Stimulated activated CD8-positive, alpha-beta memory T cell treated with anti-CD3 and anti-CD28 coated beads, Interleukin-12 subunit alpha, Interleukin-12 subunit beta, amount 100 ng/mL, for 24 hours (primary cell): ENCODE measurements around the gene SLC66A1.

Source experiments
- DNase-seq: peaks from one replicate; pipeline ENCODE4 v3.0.0-alpha.2; 2020; ENCODE audit errors: extremely low read depth

Gene SLC66A1

GRCh38 chr1:19325368-19325957 lies 13.3 kb downstream of the SLC66A1 start:
- no peak for DNase-seq

DNA sequence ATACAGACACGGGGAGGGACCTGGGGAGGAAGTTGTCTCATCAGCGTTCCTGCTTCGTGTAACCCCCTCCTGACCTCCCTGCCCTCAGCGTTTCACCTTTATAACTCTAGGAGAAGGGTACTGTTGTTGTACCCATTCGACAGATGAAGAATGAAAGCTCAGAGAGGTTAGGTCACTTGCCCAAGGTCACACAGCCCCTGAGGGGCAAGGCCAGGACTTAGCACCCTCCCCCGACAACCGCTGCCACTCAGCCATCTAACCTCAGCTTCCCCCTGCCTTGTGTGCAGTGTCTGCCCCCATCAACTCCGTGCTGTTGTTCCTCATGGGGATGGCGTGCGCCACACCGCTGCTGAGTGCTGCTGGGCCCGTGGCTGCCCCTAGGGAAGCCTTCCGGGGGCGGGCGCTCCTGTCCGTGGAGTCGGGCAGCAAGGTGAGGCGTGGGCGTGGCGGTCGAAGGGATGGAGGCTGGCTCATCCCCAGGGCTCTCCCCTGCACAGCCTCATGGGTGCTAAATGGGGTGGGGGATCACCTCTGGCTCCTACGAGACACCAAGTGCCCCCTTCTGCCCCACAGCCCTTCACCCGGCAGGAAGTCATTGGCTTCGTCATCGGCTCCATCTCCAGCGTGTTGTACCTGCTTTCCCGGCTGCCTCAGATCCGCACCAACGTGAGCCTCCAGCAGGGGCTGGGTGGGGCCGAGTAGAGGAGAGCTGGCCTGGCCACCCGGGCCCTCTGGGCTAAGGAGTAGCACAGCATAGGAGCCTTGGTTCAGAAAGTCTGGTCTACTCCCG lies 14.0 kb downstream of the SLC66A1 start:
- no peak for DNase-seq

- no peak for DNase-seq
These were observed 14.6 kb downstream of the SLC66A1 start for GRCh38 chr1:19326748-19327065.

DNA sequence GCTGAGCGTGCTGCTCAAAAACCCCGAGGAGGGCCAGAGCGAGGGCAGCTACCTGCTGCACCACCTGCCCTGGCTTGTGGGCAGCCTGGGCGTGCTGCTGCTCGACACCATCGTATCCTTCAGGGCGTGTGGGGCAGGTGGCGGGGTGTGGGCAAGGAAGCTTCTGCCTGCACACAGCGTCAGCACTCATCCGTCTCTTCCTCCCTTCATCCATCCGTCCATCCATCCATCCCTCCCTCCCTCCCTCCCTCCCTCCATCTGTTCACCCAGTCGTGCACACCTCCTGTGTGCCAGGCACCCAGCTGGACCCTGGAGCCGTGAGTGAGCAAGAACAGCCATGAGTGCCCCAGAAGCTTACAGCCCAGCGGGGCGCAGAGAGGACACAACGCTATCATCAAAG lies 15.2 kb downstream of the SLC66A1 start:
- DNase-seq, result no peak

- DNase-seq, result no peak
These were observed 15.6 kb downstream of the SLC66A1 start for GRCh38 chr1:19327736-19328135.

DNA sequence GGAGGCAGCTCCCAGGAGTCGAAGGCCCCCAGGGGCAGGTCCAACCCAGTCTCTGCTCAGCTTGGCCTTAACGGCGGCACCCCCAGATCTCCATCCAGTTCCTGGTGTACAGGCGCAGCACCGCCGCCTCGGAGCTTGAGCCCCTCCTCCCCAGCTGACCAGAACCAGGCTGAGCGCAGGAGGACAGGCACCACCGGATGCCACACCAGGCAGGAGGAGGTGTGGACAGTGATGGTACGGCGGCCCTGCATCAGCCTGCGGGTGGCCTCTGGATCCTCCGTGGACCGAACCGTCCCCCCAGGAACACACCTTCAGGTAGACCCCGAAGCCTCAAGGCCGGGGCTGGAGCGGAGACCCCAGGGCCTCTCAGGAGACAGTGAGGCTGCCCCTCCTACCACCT lies 16.4 kb downstream of the SLC66A1 start:
- DNase-seq, result no peak

GRCh38 chr1:19329188-19329587 lies 17.1 kb downstream of the SLC66A1 start:
- DNase-seq, result no peak

DNA sequence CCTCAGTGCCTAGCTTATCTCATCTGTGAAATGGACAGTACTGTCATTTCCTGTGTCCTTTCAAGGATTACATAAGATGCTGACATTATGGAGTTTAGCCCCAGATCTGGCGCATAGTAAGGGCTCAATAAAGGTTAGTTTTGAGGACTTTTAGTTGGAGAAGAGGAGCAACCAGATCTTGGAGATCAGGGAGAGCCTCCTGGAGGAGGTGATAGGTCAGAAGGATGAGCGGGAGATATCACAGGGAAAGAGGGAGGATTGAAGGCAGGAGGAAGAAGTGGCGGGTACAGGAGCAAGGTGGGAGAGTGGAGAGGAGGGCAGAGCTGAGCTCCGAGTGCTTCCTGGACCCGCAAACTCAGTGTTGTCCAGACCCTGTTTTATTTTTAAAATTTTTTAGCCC lies 17.5 kb downstream of the SLC66A1 start:
- DNase-seq, result no peak

DNA sequence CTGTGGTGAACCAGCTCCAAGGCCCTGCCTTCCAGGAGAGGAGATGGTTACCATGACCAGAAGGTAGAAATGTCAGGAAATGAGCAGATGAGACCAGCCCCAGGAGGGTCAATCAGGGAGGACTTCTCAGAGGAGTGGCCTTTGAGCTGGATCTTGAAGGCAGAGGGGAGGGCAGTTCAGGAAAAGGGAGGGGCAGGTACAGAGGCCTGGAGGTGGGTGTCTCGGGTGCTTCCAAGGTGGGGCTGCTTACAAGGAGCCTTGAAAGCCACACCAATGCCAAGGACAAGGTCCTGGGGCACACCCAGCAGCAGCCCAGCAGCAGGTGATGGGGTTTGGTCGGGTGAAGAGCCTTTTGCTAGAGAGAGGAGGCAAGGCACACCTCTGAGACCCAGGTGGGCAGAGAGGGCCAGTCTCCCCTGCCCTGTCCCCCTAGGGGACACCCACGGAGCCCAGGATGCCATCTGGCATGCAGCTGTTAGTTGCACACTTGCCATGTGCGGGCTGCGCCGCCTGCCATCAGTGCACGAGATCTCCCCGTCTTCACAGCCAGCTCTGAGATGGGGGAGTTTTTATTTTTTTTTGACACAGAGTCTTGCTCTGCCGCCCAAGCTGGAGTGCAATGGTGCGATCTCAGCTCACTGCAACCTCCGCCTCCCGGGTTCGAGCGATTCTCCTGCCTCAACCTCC lies 18.5 kb downstream of the SLC66A1 start:
- no peak for DNase-seq

DNA sequence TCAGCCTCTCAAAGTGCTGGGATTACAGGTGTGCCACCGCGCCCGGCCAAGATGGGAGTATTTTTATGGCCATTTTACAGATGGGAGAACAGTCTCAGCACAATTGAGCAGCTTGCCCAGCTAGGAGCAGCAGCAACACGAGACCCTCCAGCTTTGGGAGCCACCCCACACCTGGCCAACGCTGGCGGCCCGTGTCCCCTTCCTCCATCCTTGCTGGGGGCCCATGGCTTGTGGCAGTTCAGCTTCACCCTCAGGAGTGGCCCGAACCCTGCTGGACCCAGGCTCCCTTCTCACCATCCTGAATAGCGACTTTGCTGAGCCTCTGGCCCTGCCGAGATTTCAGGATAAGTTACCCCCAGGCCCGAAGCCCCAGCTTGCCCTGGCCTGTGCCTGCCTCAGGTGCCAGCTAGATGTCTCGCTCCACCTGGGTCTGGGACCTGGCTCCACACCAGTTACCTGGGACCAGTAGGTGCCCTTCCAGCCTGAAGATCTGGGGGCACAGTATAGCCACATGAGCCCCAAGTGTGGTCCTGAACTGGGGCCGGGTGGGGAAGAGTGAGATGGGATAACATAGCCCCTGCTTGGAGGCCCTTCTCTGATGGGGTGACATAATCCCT lies 19.2 kb downstream of the SLC66A1 start:
- DNase-seq, result no peak

GRCh38 chr1:19332832-19333231 lies 20.7 kb downstream of the SLC66A1 start:
- DNase-seq, result no peak

DNA sequence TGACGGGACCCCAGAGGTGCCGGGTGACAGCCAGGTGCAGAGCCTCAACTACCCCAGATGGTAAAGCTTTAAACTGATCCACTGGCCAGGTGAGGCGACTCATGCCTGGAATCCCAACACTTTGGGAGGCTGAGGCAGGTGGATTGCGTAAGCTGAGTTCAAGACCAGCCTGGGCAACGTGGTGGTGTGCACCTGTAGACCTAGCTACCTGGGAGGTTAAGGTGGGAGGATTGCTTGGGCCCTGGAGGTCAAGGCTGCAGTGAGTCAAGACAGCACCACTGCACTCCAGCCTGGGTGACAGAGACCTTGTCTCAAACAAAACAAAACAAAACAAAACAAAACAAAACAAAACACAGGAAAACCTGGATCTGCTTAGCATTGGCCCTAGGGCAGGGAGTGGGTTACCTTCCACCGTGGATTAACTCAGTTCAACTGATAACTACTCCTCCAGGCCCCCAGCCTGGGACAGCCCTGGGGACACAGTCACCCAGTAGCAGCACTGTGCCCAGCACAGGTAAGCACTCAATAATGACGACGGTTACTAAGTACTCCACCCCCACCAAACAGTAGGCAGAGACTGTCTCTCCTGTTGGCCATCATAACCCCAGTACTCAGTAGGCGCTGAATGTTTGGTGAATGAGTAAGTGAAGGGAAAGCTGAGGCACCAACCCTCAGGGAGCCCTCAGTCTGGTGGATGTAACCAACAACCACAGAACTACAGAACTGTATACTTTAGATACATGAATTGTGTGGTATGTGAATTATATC lies 21.6 kb downstream of the SLC66A1 start:
- no peak for DNase-seq

DNA sequence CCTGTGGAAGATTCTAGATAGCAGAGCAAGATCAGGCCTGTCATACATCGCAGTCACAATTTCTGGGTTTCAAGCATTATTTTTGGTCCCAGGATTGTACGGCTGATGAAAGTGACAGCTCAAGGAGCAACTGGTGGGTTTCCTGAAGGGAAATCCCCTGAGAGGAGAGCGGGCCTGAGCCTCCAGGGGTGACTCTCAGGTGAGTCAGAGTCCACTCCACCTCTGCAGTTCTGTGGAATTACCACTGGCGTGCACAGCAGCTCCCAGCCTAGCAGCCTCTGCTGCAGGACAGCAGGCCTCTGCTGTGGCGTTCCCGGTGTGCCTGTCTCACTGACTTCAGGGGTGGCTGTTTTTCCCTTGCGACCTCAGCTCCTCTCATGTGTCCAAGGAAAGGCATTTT lies 24.4 kb downstream of the SLC66A1 start:
- peak; percentile 21 for DNase-seq

DNA sequence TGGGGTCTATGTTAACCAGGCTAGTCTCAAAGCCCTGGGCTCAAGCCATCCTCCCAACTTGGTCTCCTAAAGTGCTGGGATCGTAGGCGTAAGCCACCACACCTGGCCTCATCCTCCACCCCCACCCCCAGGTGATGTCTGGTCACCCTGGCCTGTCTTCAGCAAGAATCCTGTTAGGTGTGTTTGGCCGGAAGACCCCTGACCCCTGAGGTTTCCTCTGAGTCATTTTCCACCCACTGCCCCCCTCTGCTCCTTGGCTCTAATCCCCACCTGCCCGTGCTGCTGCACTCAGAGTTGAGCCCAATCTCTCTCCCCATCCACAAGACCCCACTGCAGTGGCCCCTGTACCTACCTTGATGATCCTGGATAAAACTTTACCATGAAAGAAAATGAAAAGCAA lies 25.2 kb downstream of the SLC66A1 start:
- no peak for DNase-seq

GRCh38 chr1:19338323-19338762 lies 26.2 kb downstream of the SLC66A1 start:
- no peak for DNase-seq

DNA sequence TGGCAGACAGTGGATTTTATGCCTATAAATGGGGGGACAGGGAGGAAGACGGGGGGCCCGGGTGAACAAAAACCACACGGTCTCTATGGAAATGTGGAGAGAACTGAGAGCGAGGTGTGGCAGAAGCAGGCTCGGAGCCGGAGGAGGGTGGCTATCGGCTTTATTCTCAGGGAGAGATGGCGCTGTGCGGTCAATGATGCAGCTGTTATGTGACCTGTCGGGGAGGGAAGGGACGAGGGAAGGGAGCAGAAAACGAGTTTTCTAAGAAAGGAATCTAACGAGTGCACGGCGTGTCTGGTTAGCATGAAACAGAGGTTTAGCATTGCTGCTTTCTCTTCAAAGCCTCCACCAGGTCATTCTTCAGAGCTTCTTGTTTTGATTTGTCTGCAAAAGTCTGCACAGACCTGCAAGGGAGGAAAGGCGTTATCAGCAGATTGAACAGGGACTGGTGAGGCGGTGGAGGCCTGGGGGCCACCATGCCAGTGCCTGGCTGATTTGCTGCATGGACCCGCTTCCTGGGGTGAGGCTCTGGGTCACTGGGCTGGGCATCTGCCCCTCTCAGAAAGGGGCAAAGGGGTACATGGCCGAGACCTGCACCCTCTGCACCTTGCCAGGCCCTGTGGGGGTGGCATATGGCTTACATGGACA lies 27.2 kb downstream of the SLC66A1 start:
- DNase-seq, result no peak

DNA sequence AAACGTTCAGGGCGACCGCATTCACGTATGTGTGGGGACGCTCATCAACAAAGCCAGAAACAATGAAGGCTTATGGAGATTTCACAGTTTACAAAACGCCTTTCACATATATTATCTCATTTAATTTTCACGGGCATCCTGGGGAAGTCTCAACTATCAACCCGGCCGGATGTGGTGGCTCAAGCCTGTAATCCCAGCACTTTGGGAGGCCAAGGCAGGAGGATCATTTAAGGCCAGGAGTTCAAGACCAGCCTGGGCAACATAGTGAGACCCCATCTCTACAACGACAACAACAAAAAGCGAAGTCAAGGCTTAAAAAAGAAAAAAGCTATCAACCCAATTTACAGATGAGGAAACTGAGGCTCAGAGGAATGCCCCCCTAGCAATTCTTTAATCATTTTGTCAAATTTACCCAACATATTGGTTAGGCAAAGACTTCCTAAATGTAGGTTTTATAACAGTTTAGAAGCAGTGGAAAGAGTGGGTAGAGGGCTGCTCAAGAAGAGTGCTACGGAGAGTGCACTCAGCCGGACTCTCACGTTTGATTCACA lies 28.3 kb downstream of the SLC66A1 start:
- DNase-seq, result no peak

DNA sequence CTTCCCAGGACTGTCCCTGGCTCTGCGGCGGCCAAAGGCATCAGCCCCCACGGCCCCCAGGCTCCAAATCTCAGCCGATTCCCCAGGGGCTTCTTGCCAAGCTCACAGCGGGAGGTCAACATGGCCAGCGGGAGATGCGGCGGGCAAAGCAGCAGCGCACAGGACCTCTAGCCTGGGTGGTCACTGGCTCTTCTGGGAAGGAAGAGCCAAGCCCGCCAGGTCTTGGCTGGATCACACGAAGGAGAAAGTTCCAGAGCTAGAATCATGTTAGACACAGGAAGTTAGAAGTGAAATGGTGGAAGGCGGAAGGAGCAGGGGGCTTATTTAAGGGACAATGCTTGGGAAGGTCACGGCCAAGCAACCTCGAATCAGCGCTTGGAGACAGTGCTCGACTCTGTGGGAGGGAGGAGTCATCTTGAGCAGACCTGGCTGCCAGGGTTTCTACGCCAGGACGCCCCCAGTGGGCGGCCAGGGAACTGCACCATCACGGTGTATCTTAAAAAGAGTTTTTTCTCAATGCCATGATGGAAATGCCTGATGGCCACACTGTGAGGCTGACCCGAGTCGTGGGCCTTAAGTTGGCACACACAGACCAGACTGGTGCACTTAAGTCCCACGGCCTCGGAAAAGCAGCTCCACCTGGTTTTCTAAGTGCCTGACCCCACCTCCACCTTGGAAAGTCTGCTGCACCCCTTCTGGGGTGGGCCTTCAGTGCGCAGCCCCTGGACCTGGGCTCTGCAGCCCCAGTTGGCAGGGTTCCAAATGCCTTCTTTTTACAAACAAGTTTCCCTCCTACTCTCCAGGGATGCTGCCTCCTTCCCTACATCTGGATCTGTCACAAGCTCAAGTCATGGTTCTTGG lies 29.3 kb downstream of the SLC66A1 start:
- DNase-seq, result peak; percentile 53

- no peak for DNase-seq
These were observed 30.1 kb downstream of the SLC66A1 start for GRCh38 chr1:19342062-19342750.
